Right ventricle myocardium superior (tissue), 1 donor: Measurements from ENCODE around the gene CAP2. TPM values are rescaled to one million over a fixed set of nuclear protein-coding genes. Genes with fewer than 3 reads are reported as not detected.

ENCODE experiments used
- ATAC-seq: fragments of 200-7000 bp; cut with Tn5 transposase; one replicate; pipeline ENCODE4 v1.9.1; 2020; ENCODE audit warnings: mild to moderate bottlenecking; ENCODE audit not compliant: poor library complexity
- DNase-seq: peaks from one replicate; pipeline ENCODE4 v3.0.0-alpha.2; 2020
- intact Hi-C: fragments of 100-400 bp; cut with DNase I; formaldehyde crosslinking; loops from one replicate; pipeline ENCODE4 v1.11.2; 2022
- total RNA-seq: library from RNA; stranded (reverse); fragmentation: NEBNext Ultra II Directional; extraction: Animal tissue kit (Norgen Biotek cat#: 25700); gene quantifications from one replicate; pipeline ENCODE4 v1.2.1, GENCODE V29; 2021
- donor health status: DM: no; HTN: yes; CAD: no; lungs with severe emphysema.

Gene CAP2
- total RNA-seq, 1 donor from 2014 or later, result 118 TPM

- ATAC-seq (no peak), DNase-seq (no peak)
- intact Hi-C loops, result no loop called here
These were observed 92.6 kb downstream of the CAP2 start for GRCh38 chr6:17485946-17486345.

GRCh38 chr6:17486680-17487079 is 93.3 kb downstream of the CAP2 start:
- ATAC-seq (peak; percentile 75), DNase-seq (peak; percentile 52)
- intact Hi-C loops, result no loop called here

GRCh38 chr6:17490724-17491123 is 97.3 kb downstream of the CAP2 start:
- DNase-seq (no peak), ATAC-seq (no peak)
- intact Hi-C loops, result no loop called here

- intact Hi-C loops, result no loop called here
- DNase-seq, result no peak
- ATAC-seq, result peak; percentile 23
These were observed 98.2 kb downstream of the CAP2 start for GRCh38 chr6:17491416-17492142.

- ATAC-seq, result no peak
- no peak for DNase-seq
- intact Hi-C loops, result no loop called here
These were observed 99.0 kb downstream of the CAP2 start for GRCh38 chr6:17492350-17492749.

GRCh38 chr6:17493286-17493685 is 99.9 kb downstream of the CAP2 start:
- intact Hi-C loops, result no loop called here
- ATAC-seq, result peak; percentile 48
- DNase-seq, result no peak

GRCh38 chr6:17494177-17494576 is 100.8 kb downstream of the CAP2 start:
- DNase-seq, result no peak
- intact Hi-C loops, result no loop called here
- ATAC-seq, result peak; percentile 31

- ATAC-seq, result no peak
- DNase-seq, result no peak
- intact Hi-C loops, result no loop called here
These were observed 101.5 kb downstream of the CAP2 start for GRCh38 chr6:17494919-17495318.

GRCh38 chr6:17497535-17498095 is 104.2 kb downstream of the CAP2 start:
- ATAC-seq (no peak), DNase-seq (no peak)
- intact Hi-C loops, result no loop called here

GRCh38 chr6:17501442-17501841 is 108.0 kb downstream of the CAP2 start:
- ATAC-seq (no peak), DNase-seq (no peak)
- intact Hi-C loops, result no loop called here

GRCh38 chr6:17501982-17502704 is 108.7 kb downstream of the CAP2 start:
- no peak for ATAC-seq
- intact Hi-C loops, result no loop called here

GRCh38 chr6:17503051-17503450 is 109.7 kb downstream of the CAP2 start:
- no peak for DNase-seq
- ATAC-seq, result no peak
- intact Hi-C loops, result no loop called here

More at GRCh38 chr6:17501982-17502704, 108.7 kb downstream of the CAP2 start:
- no peak for DNase-seq

GRCh38 chr6:17504005-17504404 is 110.6 kb downstream of the CAP2 start:
- ATAC-seq, result no peak
- intact Hi-C loops, result no loop called here
- DNase-seq, result no peak

- no peak for ATAC-seq
- intact Hi-C loops, result no loop called here
- no peak for DNase-seq
These were observed 111.7 kb downstream of the CAP2 start for GRCh38 chr6:17505062-17505476.

GRCh38 chr6:17505767-17506280 is 112.4 kb downstream of the CAP2 start:
- ATAC-seq, result no peak
- no peak for DNase-seq
- intact Hi-C loops, result no loop called here

- no peak for ATAC-seq
- DNase-seq, result no peak
- intact Hi-C loops, result no loop called here
These were observed 113.1 kb downstream of the CAP2 start for GRCh38 chr6:17506531-17506930.

- DNase-seq, result no peak
- intact Hi-C loops, result no loop called here
- no peak for ATAC-seq
These were observed 113.6 kb downstream of the CAP2 start for GRCh38 chr6:17506962-17507361.

GRCh38 chr6:17511084-17511483 is 117.7 kb downstream of the CAP2 start:
- DNase-seq (no peak), ATAC-seq (no peak)

GRCh38 chr6:17511580-17511979 is 118.2 kb downstream of the CAP2 start:
- ATAC-seq (no peak), DNase-seq (no peak)
- intact Hi-C loops, result no loop called here

More at GRCh38 chr6:17511084-17511483, 117.7 kb downstream of the CAP2 start:
- intact Hi-C loops, result no loop called here

- ATAC-seq, result no peak
- DNase-seq, result no peak
- intact Hi-C loops, result no loop called here
These were observed 125.7 kb downstream of the CAP2 start for GRCh38 chr6:17519120-17519519.
